Measurements from ENCODE around the gene SLC12A7.

SLC12A7 gene

DNA sequence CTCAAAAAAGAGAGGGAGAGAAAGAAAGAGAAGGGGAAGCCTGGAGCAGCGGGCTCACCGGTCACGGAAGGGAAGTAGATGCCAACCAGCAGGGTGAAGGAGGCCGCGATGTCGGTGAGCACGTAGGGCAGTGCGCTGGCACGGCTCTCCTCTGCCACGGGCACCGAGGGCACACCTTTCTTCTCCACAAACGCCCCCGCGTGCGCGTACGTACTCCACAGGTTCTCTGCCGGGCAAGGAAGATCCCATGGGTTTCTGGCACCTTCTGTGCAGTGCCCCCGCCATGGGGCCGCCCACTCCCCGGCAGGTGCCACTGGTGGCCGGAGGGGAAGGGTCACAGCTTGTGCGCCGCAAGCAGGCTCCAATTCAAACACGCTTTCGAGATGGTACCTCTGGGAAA is 30.3 kb downstream of the SLC12A7 start:
- no peak overlapping the region for H3K27ac ChIP-seq
- TF ChIP-seq, protein P1, sequence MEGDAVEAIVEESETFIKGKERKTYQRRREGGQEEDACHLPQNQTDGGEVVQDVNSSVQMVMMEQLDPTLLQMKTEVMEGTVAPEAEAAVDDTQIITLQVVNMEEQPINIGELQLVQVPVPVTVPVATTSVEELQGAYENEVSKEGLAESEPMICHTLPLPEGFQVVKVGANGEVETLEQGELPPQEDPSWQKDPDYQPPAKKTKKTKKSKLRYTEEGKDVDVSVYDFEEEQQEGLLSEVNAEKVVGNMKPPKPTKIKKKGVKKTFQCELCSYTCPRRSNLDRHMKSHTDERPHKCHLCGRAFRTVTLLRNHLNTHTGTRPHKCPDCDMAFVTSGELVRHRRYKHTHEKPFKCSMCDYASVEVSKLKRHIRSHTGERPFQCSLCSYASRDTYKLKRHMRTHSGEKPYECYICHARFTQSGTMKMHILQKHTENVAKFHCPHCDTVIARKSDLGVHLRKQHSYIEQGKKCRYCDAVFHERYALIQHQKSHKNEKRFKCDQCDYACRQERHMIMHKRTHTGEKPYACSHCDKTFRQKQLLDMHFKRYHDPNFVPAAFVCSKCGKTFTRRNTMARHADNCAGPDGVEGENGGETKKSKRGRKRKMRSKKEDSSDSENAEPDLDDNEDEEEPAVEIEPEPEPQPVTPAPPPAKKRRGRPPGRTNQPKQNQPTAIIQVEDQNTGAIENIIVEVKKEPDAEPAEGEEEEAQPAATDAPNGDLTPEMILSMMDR (conservative IDR thresholded peaks at IDR 0.05): no peak

DNA sequence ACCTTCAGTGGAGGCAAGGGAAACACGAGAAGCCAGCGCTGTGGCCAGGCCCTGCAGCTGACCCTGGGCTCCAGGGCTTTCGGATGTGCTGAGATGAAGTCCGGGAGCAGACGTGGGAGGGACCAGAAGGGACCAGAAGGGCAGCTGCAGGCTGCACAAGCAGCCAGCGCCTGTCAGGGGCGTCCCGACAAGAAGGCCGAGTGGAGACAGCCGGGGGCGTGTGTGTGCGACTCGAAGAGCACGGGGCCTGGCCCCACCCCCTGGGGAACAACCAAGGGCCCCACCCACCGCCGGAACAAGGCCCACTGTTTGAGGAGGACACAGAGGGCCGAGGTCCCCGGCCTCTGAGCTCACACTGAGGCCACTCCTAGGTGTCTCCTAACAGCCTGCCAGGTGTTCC is 31.4 kb downstream of the SLC12A7 start:
- H3K27ac ChIP-seq: no peak overlapping the region
- TF ChIP-seq, protein P1 (conservative IDR thresholded peaks at IDR 0.05): no peak

DNA sequence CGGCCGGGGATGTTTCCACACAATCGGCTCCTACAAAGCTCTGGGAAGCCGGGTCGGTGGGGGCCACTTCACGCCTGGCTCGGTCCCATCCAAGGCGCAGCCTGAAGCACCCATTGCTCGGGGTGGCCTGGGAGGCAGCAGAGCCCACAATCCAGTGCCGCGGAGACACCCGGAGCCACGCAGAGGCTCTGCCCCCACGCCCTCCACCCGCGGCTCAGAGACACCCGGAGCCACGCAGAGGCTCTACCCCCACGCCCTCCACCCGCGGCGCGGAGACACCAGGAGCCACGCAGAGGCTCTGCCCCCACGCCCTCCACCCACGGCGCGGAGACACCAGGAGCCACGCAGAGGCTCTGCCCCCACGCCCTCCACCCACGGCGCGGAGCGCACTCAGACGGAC is 31.9 kb downstream of the SLC12A7 start:
- H3K27ac ChIP-seq: no peak overlapping the region
- TF ChIP-seq, protein P1 (conservative IDR thresholded peaks at IDR 0.05): no peak

DNA sequence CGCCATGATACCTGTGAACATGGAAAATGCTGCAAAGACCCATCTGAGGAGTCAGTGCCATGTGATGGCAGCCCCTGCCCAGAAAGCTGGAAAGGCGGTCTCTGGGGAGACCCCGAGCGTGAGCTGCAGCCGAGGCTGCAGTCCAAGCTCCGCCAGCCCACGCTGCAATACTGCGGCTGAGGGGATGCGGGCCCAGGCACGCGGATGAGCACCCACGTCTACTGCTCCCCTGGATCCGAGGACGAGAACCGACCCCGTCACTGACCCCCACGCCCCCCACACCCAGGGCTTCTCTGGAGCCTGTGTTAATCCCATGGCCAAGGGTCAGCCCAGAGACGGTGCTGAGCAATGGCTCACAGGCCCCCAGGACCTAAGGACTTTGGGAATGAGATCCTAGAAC is 32.4 kb downstream of the SLC12A7 start:
- TF ChIP-seq, protein P1 (conservative IDR thresholded peaks at IDR 0.05): no peak
- no peak overlapping the region for H3K27ac ChIP-seq

DNA sequence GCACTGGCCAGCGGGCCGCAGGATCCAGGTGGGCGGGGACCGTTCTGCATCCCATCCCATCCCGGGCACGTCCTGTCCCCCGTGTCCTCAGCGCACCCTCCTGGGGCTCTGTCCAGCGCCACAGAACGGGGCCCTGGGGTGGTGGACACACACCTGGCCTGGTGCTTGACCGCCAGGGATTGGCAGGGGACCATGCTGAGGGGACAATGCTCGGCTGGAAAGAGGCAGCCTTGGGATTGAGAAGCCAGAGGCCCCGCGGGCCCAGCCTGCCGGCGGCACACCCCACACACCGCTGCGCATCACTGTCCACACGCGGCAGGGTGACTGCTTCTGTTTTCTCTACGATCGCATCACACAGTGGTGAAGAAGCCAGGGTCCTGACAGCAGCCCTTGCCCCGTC is 33.0 kb downstream of the SLC12A7 start:
- TF ChIP-seq, protein P1 (conservative IDR thresholded peaks at IDR 0.05): no peak

DNA sequence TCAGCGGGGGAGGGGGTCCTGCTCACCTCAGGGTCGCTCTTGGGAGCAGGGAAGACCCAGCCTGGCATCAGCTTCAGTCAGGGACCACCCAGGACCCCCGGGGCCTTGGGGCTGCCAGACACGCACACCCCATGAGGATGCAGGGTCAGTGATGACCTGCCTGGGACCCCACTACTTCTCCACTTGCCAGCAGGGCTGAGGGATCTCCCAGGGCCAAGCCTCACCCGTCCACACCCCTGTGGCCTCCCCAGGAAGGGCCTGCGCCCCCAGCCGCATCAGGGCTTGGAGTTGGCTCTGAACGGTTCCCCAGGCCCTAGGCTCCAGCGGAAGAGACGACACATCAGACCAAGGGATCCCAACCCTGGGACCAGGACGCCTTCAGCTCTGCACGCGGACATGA is 33.7 kb downstream of the SLC12A7 start:
- TF ChIP-seq, protein P1 (conservative IDR thresholded peaks at IDR 0.05): no peak
- H3K27ac ChIP-seq: no peak overlapping the region

More for the DNA sequence above, 33.0 kb downstream of the SLC12A7 start:
- no peak overlapping the region for H3K27ac ChIP-seq

DNA sequence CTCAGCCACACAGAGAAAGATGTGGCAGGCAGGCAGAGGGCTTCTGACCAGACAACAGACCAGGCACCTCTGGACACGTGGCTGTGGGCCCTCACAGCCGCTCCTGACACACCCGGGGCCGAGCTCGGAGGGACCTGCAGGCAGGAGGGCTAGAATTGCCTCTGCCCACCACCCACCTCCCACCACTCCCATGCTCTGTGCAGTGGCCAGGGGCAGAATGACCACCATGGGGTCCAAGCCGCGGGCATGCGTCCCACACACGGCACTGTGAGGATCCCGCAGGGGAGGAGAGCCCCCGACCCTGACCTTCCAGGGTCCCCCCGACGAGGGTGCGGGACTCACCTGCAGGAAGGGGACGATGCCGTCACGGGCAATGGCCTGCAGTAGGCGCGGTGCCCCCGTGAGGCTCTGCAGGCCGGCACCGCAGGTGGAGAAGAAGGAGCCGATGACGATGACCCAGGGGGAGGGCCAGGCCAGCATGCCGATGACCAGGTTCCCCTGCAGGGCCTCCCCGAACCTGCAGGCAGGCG is 34.3 kb downstream of the SLC12A7 start:
- TF ChIP-seq, protein P1 (conservative IDR thresholded peaks at IDR 0.05): no peak
- no peak overlapping the region for H3K27ac ChIP-seq

All from VCaP (cell line).